ENCODE results near the gene DLK1.
A peak's percentile ranks its signal among the peaks of the same experiment; 100 is the strongest.

The DLK1 gene

DNA sequence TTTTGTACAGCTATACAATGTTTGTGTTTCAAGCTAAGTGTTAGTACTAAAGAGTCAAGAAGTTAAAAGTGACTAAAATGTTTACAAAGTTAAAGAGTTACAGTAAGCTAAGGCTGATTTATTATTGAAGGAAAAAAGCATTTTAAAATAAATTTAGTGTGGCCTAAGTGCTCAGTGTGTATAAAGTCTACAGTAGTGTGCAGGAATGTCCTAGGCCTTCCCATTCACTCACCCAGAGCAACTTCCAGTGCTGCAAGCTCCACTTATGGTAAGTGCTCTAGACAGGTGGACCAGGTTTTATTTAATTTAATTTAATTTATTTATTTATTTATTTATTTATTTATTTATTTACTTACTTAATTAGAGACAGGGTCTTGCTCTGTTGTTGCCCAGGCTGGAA lies 19.6 kb downstream of the DLK1 start:
- H3K4me3 ChIP-seq (ENCODE audit: low read length), result no peak overlapping the region
- DNase-seq (ENCODE audit: low read depth), result no peak
- TF ChIP-seq, protein P1, sequence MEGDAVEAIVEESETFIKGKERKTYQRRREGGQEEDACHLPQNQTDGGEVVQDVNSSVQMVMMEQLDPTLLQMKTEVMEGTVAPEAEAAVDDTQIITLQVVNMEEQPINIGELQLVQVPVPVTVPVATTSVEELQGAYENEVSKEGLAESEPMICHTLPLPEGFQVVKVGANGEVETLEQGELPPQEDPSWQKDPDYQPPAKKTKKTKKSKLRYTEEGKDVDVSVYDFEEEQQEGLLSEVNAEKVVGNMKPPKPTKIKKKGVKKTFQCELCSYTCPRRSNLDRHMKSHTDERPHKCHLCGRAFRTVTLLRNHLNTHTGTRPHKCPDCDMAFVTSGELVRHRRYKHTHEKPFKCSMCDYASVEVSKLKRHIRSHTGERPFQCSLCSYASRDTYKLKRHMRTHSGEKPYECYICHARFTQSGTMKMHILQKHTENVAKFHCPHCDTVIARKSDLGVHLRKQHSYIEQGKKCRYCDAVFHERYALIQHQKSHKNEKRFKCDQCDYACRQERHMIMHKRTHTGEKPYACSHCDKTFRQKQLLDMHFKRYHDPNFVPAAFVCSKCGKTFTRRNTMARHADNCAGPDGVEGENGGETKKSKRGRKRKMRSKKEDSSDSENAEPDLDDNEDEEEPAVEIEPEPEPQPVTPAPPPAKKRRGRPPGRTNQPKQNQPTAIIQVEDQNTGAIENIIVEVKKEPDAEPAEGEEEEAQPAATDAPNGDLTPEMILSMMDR (conservative IDR thresholded peaks at IDR 0.05; ENCODE audit: low read length), result no peak

DNA sequence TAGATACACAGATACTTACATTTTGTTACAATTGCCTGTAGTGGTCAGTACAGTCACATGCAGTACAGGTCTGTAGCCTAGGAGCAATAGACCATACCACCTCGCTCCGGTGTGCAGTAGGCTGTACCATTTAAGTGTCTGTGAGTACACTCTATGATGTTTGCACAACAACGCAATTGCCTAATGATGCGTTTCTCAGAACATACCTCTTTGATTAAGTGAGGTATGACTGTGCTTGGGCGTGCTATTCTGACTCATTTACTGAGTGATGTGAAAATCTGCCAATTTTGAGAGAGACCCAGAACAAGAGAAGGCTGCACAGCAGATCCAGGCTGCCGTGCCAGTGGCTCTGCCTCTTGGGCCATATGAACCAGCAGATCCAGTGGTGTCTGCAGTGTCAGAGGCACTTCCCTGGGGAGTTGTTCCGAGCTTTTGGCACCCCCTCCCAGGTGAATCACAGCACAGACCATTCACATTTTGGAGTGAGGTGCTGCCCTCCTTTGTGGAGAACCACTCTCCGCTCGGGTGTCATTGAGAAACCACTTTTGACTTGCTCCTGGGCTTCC lies 20.4 kb downstream of the DLK1 start:
- TF ChIP-seq, protein P1 (conservative IDR thresholded peaks at IDR 0.05; ENCODE audit: low read length), result no peak
- DNase-seq (ENCODE audit: low read depth), result peak; percentile 98

DNA sequence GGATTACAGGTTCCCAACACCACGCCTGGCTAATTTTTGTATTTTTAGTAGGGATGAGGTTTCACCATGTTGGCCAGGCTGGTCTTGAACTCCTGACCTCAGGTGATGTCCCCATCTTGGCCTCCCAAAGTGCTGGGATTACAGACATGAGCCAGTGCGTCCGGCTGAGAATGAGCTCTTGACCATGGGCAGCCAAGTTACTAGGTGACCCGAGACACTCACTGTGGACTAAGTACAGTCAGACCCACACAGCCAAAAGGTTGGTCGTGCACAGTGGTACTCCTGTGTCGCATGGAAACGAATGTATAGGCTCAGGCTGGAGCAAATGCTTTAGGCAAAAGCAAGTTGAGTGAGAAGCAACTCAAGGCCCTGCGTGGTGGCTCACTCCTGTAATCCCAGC lies 21.0 kb downstream of the DLK1 start:
- H3K4me3 ChIP-seq (ENCODE audit: low read length), result no peak overlapping the region
- no peak for DNase-seq (ENCODE audit: low read depth)

More for the DNA sequence above, 20.4 kb downstream of the DLK1 start:
- peak overlapping the region; percentile 24; the same call in 1 of the 2 replicates for H3K4me3 ChIP-seq (ENCODE audit: low read length)

DNA sequence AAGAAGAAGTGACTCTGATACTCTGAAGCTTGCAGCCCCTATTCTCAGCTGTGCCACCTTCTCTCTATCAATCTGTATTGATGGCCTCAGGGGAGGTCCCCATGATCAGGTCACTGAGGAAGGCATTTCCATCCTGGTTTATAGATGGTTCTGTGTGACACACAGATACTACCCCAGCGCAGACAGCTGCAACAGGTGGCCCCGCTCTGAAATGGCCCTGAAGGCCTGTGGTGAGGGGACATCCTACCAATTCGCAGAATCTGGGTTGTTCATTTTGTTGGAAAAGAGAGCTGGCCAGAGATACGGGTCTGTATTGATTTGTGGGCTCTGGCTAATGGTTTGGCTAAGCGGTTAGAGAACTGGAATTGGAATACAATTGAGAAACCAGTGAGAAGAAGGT lies 21.7 kb downstream of the DLK1 start:
- no peak for DNase-seq (ENCODE audit: low read depth)
- TF ChIP-seq, protein P1 (conservative IDR thresholded peaks at IDR 0.05; ENCODE audit: low read length), result no peak
- H3K4me3 ChIP-seq (ENCODE audit: low read length), result no peak overlapping the region

More for the DNA sequence above, 21.0 kb downstream of the DLK1 start:
- TF ChIP-seq, protein P1 (conservative IDR thresholded peaks at IDR 0.05; ENCODE audit: low read length), result no peak

DNA sequence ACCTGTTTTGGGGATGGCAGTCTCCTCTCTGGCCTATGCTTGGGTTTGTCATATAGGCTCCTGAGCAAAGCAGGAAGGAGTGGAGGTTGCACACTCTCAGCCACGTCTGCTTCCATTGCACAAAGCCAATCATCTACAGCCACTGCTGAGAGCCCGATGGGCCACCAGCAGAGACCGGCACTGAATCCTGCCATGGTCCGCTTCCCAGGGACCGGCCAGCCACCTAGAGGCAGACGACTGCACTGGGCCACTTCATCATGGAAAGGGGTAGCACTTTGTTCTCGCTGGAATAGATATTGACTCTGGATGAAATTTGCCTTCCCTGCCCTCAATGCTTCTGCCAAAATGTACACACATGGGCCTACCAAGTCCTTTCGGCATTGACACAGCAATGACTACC lies 22.3 kb downstream of the DLK1 start:
- no peak overlapping the region for H3K4me3 ChIP-seq (ENCODE audit: low read length)
- no peak for DNase-seq (ENCODE audit: low read depth)
- TF ChIP-seq, protein P1 (conservative IDR thresholded peaks at IDR 0.05; ENCODE audit: low read length), result no peak

DNA sequence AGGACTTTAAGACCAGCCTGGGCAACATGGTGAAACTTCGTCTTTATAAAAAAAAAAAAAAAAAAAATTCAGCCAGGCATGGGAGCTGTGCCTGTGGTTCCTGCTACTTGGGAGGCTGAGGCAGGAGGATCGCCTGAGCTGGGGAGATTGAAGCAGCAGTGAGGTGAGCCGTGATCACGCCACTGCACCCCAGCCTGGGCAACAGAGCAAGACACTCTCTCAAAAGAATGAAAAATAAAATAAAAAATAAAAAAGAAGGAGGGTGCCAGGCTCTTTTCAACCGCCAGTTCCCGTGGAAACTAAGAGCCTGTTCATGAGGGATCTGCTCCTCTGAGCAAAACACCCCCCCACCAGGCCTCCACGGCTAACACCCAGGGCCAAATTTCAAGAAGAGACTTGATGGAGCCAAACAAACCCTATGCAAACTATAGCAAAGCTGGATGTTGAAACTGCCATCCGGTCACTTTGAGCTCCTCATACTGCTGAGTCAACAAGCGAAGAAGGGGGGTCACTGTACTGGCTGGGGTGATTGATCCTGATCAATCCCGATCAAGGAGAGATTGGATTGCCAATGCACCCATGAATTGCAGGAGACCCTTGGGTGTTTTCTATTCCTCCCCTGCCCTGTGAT lies 23.4 kb downstream of the DLK1 start:
- H3K4me3 ChIP-seq (ENCODE audit: low read length), result no peak overlapping the region
- no peak for DNase-seq (ENCODE audit: low read depth)
- TF ChIP-seq, protein P1 (conservative IDR thresholded peaks at IDR 0.05; ENCODE audit: low read length), result no peak

Measured in AG10803 (cell line).